ENCODE data around the gene TH. TPM values are rescaled to one million over a fixed set of nuclear protein-coding genes. Genes with fewer than 3 reads are reported as not detected.
"Not testable (repeated sequence)": the region's sequence is repeated elsewhere in the genome, so short reads cannot be mapped to it uniquely, and the experiment has no call there.

TH gene
- total RNA-seq, 1 donor, result under 0.01 TPM

- DNase-seq (ENCODE audit: low read depth in 2 of 3, low spot score in 2 of 3), result no peak
These were observed 38.2 kb downstream of the TH start for GRCh38 chr11:2133241-2134021.

DNA sequence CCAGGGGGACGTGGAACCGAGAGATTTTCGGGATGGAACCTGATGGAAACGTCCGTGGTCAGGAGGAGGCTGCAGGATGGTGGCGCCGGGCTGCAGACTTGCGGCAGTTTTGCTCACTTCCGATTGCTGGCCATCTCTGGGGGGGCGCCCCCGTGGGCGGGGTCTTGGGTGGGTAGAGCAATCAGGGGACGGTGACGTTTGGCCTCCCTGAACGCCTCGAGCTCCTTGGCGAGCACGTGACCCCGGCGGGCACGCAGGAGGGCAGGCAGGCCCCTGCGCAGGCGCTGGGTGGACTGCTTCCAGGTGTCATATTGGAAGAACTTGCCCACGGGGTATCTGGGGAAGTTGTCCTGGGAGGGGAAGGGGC is 38.8 kb downstream of the TH start:
- DNase-seq (ENCODE audit: low read depth in 2 of 3, low spot score in 2 of 3), result no peak

GRCh38 chr11:2132246-2132645 is 39.4 kb downstream of the TH start:
- DNase-seq (ENCODE audit: low read depth in 2 of 3, low spot score in 2 of 3), result no peak

DNA sequence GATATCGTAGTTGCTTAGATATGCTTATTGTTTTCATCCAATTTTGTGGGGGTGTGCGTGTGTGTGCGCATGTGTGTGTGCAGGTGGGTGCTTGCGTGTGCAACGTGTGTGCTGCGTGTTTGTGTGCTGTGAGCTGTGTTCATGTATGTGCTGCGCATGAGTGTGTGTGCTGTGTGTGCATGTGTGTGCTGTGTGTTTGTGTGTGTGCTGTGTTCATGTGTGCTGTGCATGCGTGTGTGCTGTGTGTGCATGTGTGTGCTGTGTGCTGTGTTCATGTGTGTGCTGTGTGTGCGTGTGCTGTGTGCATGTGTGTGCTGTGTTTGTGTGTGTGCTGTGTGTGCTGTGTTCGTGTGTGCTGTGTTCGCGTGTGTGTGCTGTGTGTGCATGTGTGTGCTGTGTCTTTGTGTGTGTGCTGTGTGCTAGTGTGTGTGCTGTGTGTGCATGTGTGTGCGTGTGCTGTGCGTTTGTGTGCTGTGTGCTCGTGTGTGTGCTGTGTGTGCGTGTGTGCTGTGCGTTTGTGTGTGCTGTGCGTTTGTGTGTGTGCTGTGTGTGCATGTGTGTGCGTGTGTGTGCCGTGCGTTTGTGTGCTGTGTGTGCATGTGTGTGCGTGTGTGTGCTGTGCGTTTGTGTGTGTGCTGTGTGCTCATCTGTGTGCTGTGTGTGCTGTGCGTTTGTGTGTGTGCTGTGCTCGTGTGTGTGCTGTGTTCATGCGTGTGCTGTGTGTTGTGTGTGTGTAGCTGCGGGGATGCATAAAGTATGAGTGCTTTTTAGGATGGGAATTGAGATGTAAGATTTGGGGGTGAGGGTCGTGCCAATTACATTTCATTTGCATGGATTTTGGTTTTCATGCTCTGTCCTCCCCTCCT is 40.0 kb downstream of the TH start:
- no peak for DNase-seq (ENCODE audit: low read depth in 2 of 3, low spot score in 2 of 3)

- no peak for DNase-seq (ENCODE audit: low read depth in 2 of 3, low spot score in 2 of 3)
These were observed 40.7 kb downstream of the TH start for GRCh38 chr11:2130881-2131352.

- DNase-seq (ENCODE audit: low read depth in 2 of 3, low spot score in 2 of 3), result no peak
These were observed 41.8 kb downstream of the TH start for GRCh38 chr11:2129699-2130366.

DNA sequence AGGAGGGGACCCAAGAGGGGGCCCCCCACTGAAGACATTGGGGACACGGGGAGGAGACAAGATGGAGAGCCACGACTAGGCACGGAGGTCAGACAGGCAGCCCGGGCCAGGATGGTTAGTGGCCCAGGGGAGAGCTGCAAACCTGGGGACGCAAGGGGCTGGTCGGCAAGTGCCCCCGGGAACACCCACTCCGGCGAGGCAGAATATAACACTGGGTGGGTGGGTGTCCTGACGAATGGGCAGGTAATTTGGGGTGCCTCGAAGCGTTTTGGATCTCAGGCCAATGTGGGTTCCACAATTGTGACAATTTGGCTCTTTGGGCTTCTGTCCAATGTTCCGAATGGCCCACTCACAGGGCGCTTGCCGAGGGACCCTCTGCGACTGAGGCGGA is 42.3 kb downstream of the TH start:
- no peak for DNase-seq (ENCODE audit: low read depth in 2 of 3, low spot score in 2 of 3)

GRCh38 chr11:2128511-2129307 is 42.9 kb downstream of the TH start:
- DNase-seq (ENCODE audit: low read depth in 2 of 3, low spot score in 2 of 3), result no peak

- no peak for DNase-seq (ENCODE audit: low read depth in 2 of 3, low spot score in 2 of 3)
These were observed 43.5 kb downstream of the TH start for GRCh38 chr11:2128130-2128510.

GRCh38 chr11:2127482-2128129 is 44.0 kb downstream of the TH start:
- DNase-seq (ENCODE audit: low read depth in 2 of 3, low spot score in 2 of 3), result no peak

- no peak for DNase-seq (ENCODE audit: low read depth in 2 of 3, low spot score in 2 of 3)
These were observed 45.0 kb downstream of the TH start for GRCh38 chr11:2126520-2127085.

- DNase-seq (ENCODE audit: low read depth in 2 of 3, low spot score in 2 of 3), result not testable (repeated sequence)
These were observed 46.7 kb downstream of the TH start for GRCh38 chr11:2124736-2125484.

- DNase-seq (ENCODE audit: low read depth in 2 of 3, low spot score in 2 of 3), result no peak
These were observed 48.0 kb downstream of the TH start for GRCh38 chr11:2123628-2123960.

DNA sequence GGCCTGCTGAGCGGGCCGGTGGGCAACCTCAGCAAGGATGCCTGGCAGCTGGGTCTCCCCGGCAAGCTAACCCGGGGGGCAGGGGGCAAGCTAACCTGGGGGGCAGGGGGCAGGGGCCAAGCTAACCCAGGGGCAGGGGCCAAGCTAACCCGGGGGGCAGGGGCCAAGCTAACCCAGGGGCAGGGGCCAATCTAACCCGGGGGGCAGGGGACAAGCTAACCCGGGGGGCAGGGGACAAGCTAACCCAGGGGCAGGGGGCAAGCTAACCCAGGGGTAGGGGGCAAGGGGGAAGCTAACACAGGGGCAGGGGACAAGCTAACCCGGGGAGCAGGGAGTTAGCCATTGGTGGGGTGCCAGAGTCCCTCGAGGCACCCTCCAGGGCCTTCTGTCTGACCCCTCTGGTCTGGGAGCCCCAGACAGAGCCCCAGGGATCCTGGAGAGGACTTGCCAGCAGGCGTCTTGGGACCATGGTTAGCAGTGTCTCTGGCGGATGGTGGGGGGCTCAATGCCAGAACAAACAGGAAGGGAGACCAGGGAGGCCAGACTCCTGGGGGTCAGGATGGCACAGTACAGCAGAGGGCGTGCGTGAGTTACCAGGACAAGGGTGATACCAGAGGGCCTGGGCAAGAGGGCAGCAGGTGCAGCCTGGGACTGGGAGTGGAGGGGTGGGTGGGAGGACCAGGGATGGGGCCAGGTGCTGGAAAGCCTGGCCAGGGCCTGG is 48.5 kb downstream of the TH start:
- DNase-seq (ENCODE audit: low read depth in 2 of 3, low spot score in 2 of 3), result no peak

- DNase-seq (ENCODE audit: low read depth in 2 of 3, low spot score in 2 of 3), result peak in 1 of 3 donors; percentile 33
These were observed 49.3 kb downstream of the TH start for GRCh38 chr11:2122222-2122906.

DNA sequence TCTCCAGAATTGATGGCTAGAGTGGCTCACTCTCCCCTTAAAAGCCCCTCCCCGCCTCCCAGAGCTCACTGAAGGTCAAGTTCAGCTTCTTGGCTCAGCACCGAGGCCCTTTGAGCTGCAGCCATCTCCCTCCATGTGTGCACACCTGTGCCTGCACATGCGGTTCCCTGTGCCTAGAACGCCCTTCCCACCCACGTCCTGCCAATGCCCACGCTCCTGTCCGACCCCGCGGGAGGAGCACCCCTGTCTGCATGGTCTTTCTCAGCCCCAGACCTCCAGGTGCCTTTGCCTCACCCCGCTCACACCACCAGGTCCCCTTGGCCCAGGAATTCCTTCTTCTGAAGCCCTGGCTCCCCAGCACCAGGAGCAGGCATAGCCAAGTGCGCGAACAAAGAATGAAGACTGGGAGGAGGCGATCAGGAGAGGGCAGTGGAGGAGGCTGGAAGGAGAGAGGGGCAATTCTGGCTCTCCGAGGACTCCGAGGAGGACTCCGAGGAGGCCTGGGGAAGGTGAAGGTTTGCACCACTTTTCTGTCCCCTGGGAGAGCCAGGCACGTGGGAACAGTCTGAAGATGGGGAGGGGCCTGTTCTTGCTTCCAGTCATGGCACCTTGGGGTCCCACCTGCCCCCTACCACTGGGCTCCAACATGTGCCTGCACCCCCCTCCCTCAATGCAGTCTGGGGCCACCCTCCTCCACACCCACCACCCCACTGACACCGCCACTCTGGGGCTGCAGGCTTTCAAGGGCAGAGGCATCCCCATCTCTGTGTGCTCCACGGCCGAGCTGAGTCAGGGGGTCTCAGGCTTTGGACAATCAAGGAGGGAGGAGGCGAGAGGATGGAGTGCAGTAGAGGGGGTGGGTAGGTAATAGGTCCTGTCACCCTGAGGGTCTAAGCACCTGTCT is 50.1 kb downstream of the TH start:
- DNase-seq (ENCODE audit: low read depth in 2 of 3, low spot score in 2 of 3), result no peak
